Fibroblast of skin of right quadriceps (primary cell): Measurements from ENCODE around the gene TGM5.

Experiments used
- DNase-seq: peaks from one replicate; pipeline ENCODE4 v3.0.0-alpha.2; 2013

The TGM5 gene

GRCh38 chr15:43189296-43189695 lies 77.4 kb downstream of the TGM5 start:
- no peak for DNase-seq

GRCh38 chr15:43187544-43188155 lies 79.1 kb downstream of the TGM5 start:
- peak; percentile 50 for DNase-seq

GRCh38 chr15:43186003-43186353 lies 80.8 kb downstream of the TGM5 start:
- no peak for DNase-seq

GRCh38 chr15:43185157-43186002 lies 81.3 kb downstream of the TGM5 start, which contains the start of gene CCNDBP1:
CCNDBP1 (plus strand) TSS chr15:43185403; CDS start chr15:43185499, 96 bp downstream.
- peak; percentile 72 for DNase-seq

GRCh38 chr15:43184407-43185124 lies 82.2 kb downstream of the TGM5 start:
- DNase-seq, result no peak

- DNase-seq, result no peak
Observed at GRCh38 chr15:43183270-43183669, 83.5 kb downstream of the TGM5 start.
